Stimulated activated CD4-positive, alpha-beta T cell treated with anti-CD3 and anti-CD28 coated beads, Interleukin-15, amount 100 ng/mL, for 1 hour (primary cell): ENCODE data around the gene RPS27A.
A peak's percentile ranks its signal among the peaks of the same experiment; 100 is the strongest.
"Not testable (repeated sequence)": the region's sequence is repeated elsewhere in the genome, so short reads cannot be mapped to it uniquely, and the experiment has no call there.

Experiments
- DNase-seq, 2 donors: peaks; one replicate each; pipeline ENCODE4 v3.0.0-alpha.2; 2020; ENCODE audit warnings: low read depth in 1 of 2, low spot score in 1 of 2

The RPS27A gene

DNA sequence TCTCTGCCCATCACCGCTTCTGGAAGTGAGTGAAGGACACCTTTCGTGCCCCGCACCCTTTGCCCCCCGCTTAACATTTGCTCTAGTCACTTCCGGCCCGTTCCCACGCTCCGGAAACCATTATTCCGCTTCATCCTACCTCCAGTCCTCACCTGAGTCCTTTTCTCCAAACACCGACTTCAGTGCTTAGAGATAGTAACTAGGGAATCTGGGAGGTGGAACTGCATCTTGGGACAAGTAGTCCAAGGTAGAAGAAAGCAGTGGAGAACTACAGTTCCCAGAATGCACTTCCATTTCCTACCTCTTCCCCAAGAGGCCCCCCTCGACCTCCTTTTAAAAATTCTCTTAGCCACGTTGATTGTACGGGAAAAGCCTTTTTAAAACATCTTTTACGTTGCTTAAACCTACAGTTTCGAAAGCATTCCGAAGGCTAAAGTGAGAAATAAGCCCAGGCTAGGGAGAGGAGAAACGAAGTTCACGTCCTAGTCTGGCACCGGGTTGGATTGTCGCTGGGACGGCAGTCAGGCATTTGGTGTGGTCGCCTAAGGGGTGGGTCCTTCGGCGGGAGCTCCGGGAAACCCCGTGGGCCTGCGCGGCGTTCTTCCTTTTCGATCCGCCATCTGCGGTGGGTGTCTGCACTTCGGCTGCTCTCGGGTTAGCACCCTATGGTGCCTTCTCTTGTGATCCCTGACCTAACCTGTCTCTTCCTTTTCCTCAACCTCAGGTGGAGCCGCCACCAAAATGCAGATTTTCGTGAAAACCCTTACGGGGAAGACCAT, at the start of gene RPS27A, which contains the start of gene CLHC1:
Gene RPS27A, plus strand, starts transcription at position 605 of the 779 bp plus-strand sequence. Its CDS starts 137 bp downstream, at position 742.
Gene CLHC1, minus strand, starts transcription at position 210 of the 779 bp plus-strand sequence. CDS start 9,882 bp downstream, outside the sequence.
- peak; percentile 84 to 94 for DNase-seq

- not testable (repeated sequence) for DNase-seq
Observed at GRCh38 chr2:55186837-55187236, 45.7 kb upstream of the RPS27A start.

DNA sequence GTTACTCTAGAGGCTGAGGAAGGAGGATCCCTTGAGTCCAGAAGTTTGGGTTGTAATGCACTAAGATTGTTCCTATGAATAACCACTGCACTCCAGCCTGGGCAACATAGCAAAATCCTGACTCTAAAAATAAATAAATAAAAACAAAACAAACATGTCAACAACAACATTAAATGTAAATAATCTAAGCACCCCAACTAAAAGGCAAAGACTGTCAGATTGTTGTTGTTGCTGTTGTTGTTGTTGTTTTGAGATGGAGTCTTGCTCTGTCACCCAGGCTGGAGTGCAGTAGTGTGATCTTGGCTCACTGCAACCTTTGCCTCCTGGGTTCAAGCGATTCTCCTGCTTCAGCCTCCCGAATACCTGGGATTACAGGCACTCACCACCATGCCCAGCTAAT, 40.6 kb upstream of the RPS27A start:
- not testable (repeated sequence) for DNase-seq

GRCh38 chr2:55196526-55196925, 36.0 kb upstream of the RPS27A start:
- DNase-seq, result no peak

DNA sequence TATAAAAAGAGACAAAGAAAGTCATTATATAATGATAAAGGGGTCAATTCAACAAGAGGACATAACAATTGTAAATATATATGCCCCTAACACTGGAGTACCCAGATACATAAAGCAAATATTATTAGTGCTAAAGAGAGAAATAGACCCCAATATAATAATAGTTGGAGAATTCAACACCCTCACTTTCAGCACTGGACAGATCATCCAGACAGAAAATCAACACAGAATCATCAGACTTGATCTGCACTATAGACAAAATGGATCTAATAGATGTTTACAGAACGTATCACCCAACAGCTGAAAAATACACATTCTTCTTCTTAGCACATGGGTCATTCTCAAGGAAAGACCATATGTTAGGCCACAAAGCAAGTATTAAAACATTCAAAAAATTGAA, 32.1 kb upstream of the RPS27A start:
- DNase-seq, result no peak

GRCh38 chr2:55204536-55204935, 28.0 kb upstream of the RPS27A start:
- DNase-seq, result no peak

DNA sequence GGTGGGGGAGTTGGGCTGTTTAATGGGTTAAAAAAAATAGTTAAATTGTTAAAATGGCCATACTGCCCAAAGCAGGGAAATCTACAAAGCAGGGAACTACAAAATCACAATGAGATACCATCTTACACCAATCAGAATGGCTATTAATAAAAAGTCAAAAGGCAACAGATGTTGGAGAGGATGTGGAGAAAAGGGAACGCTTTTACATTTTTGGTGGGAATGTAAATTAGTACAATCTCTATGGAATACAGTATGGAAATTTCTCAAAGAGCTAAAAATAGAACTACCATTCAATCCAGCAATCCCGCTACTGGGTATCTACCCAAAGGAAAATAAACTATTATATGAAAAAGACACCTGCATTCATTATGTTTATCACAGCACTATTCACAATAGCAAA, 27.5 kb upstream of the RPS27A start:
- no peak for DNase-seq

DNA sequence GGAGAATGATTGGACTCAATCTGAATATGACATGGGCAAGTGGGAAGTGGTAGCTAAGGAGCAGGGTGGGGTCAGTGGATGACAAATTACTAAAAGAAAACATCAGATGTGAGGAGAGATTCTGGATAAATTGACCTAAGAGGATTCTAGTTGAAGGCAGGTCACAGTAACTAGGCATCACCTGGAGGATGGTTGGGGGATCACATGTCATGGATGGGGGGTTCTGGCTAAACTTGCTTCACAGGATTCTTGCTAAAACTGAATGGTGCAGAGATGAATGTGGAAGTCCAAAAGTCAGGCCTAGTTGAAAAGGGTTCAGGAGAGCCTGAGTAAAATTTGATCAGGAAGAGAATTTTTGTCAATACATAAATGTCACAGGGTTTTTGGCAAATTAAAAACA, 18.7 kb upstream of the RPS27A start:
- no peak for DNase-seq

GRCh38 chr2:55223958-55224760, 8.3 kb upstream of the RPS27A start:
- DNase-seq, result no peak

DNA sequence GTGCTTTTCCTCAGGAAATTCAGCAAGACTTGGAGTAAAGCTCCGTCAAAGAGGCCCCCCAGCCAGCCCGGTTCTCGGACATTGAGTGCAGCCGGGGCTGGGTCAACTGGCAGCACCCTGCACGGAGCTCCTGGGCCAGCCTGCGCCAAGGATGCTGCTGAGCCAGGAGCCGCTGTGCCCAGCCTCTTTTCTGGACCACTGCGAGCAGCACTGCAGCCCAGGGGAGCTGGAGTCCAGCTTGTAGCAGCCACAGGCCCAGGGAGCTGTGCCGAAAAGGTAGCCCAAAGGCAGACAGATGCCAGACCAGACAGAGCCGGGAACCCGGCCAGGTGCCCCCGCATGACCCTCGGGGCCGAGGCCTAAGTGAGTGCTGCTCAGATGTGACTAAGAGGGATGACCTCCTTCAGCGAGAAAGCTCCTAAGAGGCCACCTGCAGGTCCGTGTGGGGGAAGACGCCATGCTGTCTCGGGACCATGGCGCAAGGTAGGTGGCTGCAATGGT, 7.7 kb upstream of the RPS27A start:
- no peak for DNase-seq

DNA sequence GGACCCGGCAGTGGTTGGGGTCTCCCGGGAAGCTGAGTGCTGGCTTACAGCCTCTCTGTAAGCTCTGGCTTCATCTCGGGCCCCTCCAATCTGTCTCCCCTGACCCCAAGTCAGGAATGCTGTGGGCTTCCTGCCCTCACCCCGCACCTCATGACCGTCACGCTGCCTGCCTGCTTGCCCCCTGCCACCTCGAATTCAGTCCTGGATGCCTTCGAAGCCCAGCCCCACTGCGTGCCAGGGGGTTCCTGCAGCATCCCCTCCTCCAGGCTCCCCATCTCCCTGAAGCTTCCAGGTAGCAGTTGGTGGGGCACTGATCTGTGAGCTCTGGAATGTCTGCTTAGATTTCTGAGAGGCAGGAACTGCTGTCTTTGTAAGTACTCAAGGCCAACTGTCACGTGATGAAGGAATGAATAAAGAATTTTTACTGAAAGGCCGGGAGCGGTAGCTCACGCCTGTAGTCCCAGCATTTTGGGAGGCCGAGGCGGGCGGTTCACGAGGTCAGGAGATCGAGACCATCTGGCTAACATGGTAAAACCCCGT, 6.9 kb upstream of the RPS27A start:
- DNase-seq, result no peak

DNA sequence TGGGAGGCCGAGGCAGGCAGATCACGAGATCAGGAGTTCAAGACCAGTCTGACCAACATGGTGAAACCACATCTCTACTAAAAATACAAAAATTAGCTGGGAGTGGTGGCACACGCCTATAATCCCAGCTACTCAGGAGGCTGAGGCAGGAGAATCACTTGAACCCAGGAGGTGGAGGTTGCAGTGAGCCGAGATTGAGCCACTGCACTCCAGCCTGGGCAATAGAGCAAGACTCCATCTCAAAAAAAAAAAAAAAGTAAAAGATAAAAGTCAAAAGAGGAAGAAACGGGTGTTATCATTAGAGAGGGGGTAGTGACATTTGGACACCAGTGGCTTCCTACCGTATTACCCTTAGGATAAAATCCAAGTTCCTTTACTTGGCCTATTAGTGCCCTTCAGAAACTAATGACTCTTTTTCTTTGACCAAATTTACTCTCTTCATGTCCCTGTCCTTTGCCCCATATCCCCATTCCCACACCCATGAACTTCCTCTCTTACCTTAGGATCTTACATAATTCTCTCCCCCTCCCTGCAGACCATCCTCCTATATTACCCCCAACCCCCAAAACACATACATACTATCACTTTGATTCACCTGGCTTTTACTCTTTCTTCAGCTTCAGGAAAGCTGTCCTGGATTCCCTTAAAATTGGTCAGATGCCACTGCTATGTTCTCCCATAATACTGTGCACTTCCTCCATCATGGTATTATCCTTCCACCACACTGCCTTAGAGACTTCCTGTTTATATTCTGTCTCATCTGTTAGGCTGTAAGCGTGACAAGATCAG, 4.9 kb upstream of the RPS27A start:
- not testable (repeated sequence) for DNase-seq

DNA sequence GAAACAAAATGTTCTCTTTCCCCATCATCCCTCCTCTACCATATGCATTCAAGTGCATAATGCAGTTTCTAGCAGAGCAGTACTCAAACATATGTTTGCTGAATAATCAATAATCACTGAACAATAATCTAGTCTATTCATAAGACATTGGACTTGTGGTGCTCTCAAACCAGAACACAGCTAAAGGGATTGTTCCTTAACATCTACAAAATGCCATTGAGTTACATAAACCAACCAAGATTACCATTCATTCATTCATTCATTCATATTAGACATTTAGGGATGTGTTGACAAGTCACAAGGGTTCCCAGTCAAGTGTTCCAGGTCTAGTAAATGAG, 4.3 kb upstream of the RPS27A start:
- DNase-seq, result no peak

GRCh38 chr2:55229221-55229620, 3.3 kb upstream of the RPS27A start:
- no peak for DNase-seq

DNA sequence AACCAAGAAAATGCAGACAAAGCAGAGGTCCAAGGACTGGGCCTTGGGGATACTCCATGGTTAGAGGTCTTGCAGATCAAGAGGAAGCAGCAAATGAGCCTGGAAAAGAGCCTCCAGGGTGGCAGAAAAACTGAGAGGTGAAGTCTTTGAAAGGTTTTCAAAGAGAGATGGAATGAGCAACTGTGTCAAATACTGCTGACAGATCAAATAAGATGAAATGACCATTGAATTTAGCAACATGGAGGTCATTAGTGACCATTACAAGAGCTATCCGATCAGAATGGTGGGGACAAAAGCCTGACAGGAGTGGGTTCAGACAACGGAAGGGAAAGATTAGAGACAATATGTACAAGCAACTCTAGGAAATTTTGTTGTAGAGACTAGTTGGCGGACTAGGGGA, 1.9 kb upstream of the RPS27A start:
- no peak for DNase-seq

DNA sequence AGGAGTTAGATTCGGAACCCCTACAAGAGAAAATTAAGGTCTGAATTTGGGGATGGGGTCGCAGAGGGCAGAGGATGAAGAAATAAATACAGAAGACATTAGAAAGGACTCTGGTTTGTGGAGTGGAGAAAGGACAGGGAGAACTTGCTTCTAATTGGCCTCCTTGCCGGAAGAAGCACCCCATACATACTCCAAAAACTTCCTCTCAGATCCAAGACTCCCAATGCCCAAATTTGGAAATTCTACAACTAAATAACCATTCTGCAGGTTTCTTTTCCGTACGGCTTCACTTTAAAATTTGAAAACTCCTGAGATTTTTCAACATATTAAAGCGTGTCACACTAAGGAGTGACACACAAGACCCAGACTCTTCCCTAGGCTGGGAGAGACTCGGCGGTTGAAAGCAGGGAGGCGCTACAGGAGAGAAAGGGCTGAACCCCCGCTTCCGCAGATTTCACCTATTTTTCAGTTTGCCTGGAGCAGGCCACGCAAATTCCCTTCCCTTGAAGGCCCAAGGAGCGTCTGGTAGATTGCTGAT, 873 bp upstream of the RPS27A start:
- DNase-seq, result no peak

DNA sequence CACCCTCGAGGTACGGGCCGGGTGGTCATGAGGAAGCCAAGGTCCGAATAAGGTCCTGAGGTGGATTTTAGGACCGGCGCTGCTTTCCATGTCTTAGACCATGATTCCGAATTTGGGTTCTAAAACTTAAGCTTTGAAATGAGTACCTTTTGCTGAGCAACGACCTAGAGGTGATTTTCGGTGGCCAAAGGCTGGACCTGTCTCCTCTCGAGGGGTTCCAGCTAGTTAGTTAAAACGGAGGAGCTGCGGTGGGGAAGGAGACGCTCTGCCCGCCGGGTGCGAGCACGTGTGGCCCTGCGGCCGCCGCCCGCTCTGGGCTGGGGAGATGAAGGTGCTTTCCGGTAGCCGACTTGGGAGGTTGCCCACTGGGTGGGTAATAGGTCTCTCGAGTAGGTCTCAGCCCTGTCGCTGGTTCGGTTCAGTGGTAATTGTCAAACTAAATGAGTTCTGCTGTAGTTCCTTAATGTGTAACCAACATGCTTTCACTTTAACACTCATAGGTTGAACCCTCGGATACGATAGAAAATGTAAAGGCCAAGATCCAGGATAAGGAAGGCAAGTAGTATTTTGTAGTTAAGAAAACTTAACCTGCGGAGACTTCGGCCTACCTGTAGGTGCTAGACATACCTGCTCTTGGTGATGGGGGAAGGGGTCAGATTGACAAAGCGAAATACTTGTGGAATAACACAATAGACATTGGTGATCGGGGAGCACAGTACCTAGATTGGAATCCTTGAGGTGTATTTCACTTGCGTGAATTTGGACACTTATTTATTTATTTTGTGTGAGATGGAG, 572 bp downstream of the RPS27A start:
- DNase-seq, result peak; percentile 15 to 29

DNA sequence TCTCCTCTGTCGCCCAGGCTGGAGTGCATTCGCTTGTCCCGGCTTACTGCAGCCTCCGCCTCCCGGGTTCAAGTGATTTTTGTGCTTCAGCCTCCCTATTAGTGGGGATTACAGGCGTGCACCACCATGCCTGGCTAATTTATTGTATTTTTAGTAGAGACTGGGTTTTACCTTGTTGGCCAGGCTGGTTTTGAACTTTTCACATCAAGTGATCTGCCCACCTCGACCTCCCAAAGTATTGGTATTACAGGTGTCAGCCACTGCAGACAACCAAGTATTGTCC, 1.1 kb downstream of the RPS27A start:
- no peak for DNase-seq

DNA sequence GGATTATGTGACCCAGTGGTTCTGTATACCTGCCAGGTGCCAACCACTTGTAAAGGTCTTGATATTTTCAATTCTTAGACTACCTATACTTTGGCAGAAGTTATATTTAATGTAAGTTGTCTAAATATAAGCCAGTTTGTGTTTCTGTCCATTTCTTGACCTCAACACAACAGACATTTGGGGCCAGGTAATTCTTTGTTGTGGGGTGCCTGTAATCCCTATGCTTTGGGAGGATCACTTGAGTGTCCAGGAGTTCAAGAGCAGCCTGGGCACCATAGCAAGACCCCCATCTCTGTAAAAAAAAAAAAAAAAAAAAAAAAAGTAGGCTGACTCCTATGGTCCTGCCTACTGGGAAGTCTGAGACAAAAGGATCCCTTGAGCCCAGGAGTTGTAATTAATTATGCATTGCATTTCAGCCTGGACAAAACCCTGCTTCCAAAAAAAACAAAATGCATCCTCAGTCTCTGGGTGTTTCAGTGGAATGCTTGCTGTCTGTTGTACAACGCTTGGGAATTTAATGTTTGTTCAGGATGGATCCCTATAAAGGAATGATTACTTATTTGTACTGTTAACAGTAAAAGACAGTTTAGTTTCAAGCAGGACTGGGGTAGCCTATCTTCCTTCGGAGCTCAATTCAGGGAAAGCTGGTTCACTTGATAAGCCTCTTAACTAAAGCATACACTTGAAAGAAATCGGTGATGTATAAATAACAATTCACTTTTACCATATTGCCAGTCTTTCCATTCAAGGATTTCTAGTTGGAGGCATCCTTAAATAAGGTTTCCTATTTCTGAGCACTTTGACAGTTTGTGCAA, 3.4 kb downstream of the RPS27A start:
- no peak for DNase-seq
